Psoas muscle (tissue), 8 donors: ENCODE results near the gene SLCO2A1. TPM values are rescaled to one million over a fixed set of nuclear protein-coding genes. Genes with fewer than 3 reads are reported as not detected.

ENCODE experiments used
- ATAC-seq, 4 donors: fragments of 200-7000 bp; cut with Tn5 transposase; one replicate each; pipeline ENCODE4 v1.9.1; 2020; ENCODE audit warnings: moderate library complexity in 3 of 4, mild to moderate bottlenecking in 2 of 4
- DNase-seq, 2 donors: peaks; one replicate each; pipeline ENCODE4 v3.0.0-alpha.2; 2020
- H3K27ac ChIP-seq: fragments of 200-600 bp; one replicate; pipeline ENCODE4 v1.8.0; 2022
- H3K27me3 ChIP-seq, 3 donors: fragments of 200-600 bp in 1 of 3; one replicate each; pipeline versions ENCODE4 v1.6.1 to v1.8.0; 2013 to 2022; ENCODE audit warnings: low read length in 2 of 3, mild to moderate bottlenecking in 2 of 3, moderate library complexity in 1 of 3; ENCODE audit not compliant: insufficient read depth in 3 of 3
- H3K36me3 ChIP-seq, 2 donors: fragments of 200-600 bp in 1 of 2; one replicate each; pipeline versions ENCODE4 v1.6.1 to v1.8.0; 2013 to 2022; ENCODE audit warnings: low read depth in 1 of 2, mild to moderate bottlenecking in 1 of 2, moderate library complexity in 1 of 2; ENCODE audit not compliant: insufficient read depth in 1 of 2
- H3K4me1 ChIP-seq: fragments of 200-600 bp; one replicate; pipeline ENCODE4 v1.8.0; 2022
- H3K4me3 ChIP-seq: fragments of 200-600 bp; one replicate; pipeline ENCODE4 v1.8.0; 2022; ENCODE audit warnings: mild to moderate bottlenecking
- H3K9me3 ChIP-seq: fragments of 200-600 bp; one replicate; pipeline ENCODE4 v1.8.0; 2022
- CTCF ChIP-seq: fragments of 200-600 bp; IDR thresholded peaks from one replicate; pipeline ENCODE4 v1.8.0; 2022; ENCODE audit warnings: antibody characterized with exemption
- WGBS, 3 donors: extraction: QIAGEN DNeasy Blood & Tissue Kit; methylation state at CpG; one replicate each; pipeline versions ENCODE4 v1.1.6 to v1.1.7; 2013; 5-methylcytosine and 5-hydroxymethylcytosine counted together
- intact Hi-C, 2 donors: fragments of 100-400 bp; cut with DNase I; formaldehyde crosslinking; loops; one replicate each; pipeline versions ENCODE4 v1.11.0 to v1.14.2; 2022
- polyA plus RNA-seq, 3 donors: library from polyadenylated mRNA; stranded (reverse); fragments of 200-250 nt; gene quantifications; one replicate each; pipeline ENCODE4 v1.2.3, GENCODE V29; 2013
- total RNA-seq, 4 donors: library from RNA; stranded (reverse); fragmentation: NEBNext Ultra II Directional in 2 of 4; extraction: Animal tissue kit (Norgen Biotek cat#: 25700) in 2 of 4; gene quantifications; one replicate each; pipeline versions ENCODE4 v1.2.1 to v1.2.4, GENCODE V29; 2021 to 2023
- donor health status: healthy with polysubstance abuse.
- donor health status: DM: no; HTN: no; CAD: no; lungs with moderate emphysema.
- donor health status: Bipolar disorder and iron deficiency.
- donor health status: healthy.
- donor health status: DM: yes; HTN: yes; CAD: no.
- donor health status: DM: no; HTN: no; CAD: no.
- donor health status: DM: no; HTN: no; CAD: no.
- donor health status: DM: yes; HTN: yes; CAD: no.

SLCO2A1 gene
- total and polyA plus RNA-seq, 7 donors: 0.72 to 5.2 (median 3.7) TPM

- ATAC-seq (no peak), DNase-seq (no peak)
- Histone ChIP-seq H3K36me3 (no peaks in the 10 kb centered on the region), H3K4me3 (no peak overlapping the region), H3K9me3 (no peaks in the 10 kb centered on the region), H3K27ac (no peak overlapping the region), H3K4me1 (peaks cover 4% of the 10 kb centered on the region), H3K27me3 (no peaks in the 10 kb centered on the region)
- WGBS, 3 donors: 74 to 81% (median 76%) methylated on average over 3 of the region's 3 CpGs
- intact Hi-C loops: no loop called here
- TF ChIP-seq CTCF: no peak
These were observed 29.4 kb upstream of the SLCO2A1 start for GRCh38 chr3:134059035-134059601.

- DNase-seq (no peak), ATAC-seq (no peak)
- Histone ChIP-seq H3K36me3 (no peaks in the 10 kb centered on the region), H3K9me3 (no peaks in the 10 kb centered on the region), H3K4me1 (peaks cover 4% of the 10 kb centered on the region), H3K4me3 (no peak overlapping the region), H3K27me3 (no peaks in the 10 kb centered on the region), H3K27ac (no peak overlapping the region)
- WGBS, 3 donors: 77 to 80% (median 77%) methylated on average over 7 of the region's 7 CpGs
- intact Hi-C loops: no loop called here
- TF ChIP-seq CTCF: no peak
These were observed 28.0 kb upstream of the SLCO2A1 start for GRCh38 chr3:134057654-134058110.

GRCh38 chr3:134057006-134057653, 27.4 kb upstream of the SLCO2A1 start:
- H3K36me3 ChIP-seq: no peaks in the 10 kb centered on the region
- ATAC-seq (no peak), DNase-seq (no peak)

GRCh38 chr3:134056464-134056891, 26.8 kb upstream of the SLCO2A1 start:
- WGBS, 3 donors: 92 to 94% (median 93%) methylated on average over 7 of the region's 7 CpGs
- Histone ChIP-seq H3K27ac (no peak overlapping the region), H3K4me1 (peaks cover 4% of the 10 kb centered on the region), H3K27me3 (no peaks in the 10 kb centered on the region), H3K9me3 (no peaks in the 10 kb centered on the region), H3K36me3 (no peaks in the 10 kb centered on the region), H3K4me3 (no peak overlapping the region)
- intact Hi-C loops: no loop called here
- no peak for DNase-seq
- ATAC-seq: no peak
- no peak for TF ChIP-seq CTCF

More at GRCh38 chr3:134057006-134057653, 27.4 kb upstream of the SLCO2A1 start:
- Histone ChIP-seq H3K4me3 (no peak overlapping the region), H3K27ac (no peak overlapping the region), H3K4me1 (peaks cover 4% of the 10 kb centered on the region), H3K9me3 (no peaks in the 10 kb centered on the region), H3K27me3 (no peaks in the 10 kb centered on the region)
- no peak for TF ChIP-seq CTCF
- 45 to 57% (median 51%) methylated on average over 2 of the region's 2 CpGs for WGBS, 3 donors
- intact Hi-C loops: no loop called here
